Hepatocyte (in vitro differentiated cells): ENCODE data around the gene KCNH3. TPM values are rescaled to one million over a fixed set of nuclear protein-coding genes. Genes with fewer than 3 reads are reported as not detected.

Experiments
- DNase-seq: peaks from one replicate; pipeline ENCODE4 v3.0.0-alpha.2; 2016; ENCODE audit warnings: low spot score
- H2AFZ ChIP-seq: fragments of 200-600 bp; sonication (generic); 2 replicates; pipeline ENCODE4 v1.6.0; 2016; ENCODE audit warnings: antibody characterized with exemption, mild to moderate bottlenecking
- H3K27ac ChIP-seq: fragments of 200-600 bp; sonication (generic); 2 replicates; pipeline ENCODE4 v1.5.1; 2016; ENCODE audit warnings: mild to moderate bottlenecking
- H3K27me3 ChIP-seq: fragments of 200-600 bp; sonication (generic); 2 replicates; pipeline ENCODE4 v1.6.1; 2016
- H3K36me3 ChIP-seq: fragments of 200-600 bp; sonication (generic); replicated peaks from 2 replicates; pipeline ENCODE4 v1.5.1; 2016; ENCODE audit warnings: low read depth; ENCODE audit not compliant: insufficient read depth
- H3K4me1 ChIP-seq: fragments of 200-600 bp; sonication (generic); 2 replicates; pipeline ENCODE4 v1.5.1; 2016; ENCODE audit warnings: mild to moderate bottlenecking, moderate library complexity; ENCODE audit not compliant: insufficient read depth
- H3K4me2 ChIP-seq: fragments of 200-600 bp; sonication (generic); 2 replicates; pipeline ENCODE4 v1.6.0; 2016
- H3K4me3 ChIP-seq: fragments of 200-600 bp; sonication (generic); 2 replicates; pipeline ENCODE4 v1.5.1; 2016; ENCODE audit warnings: mild to moderate bottlenecking
- H3K79me2 ChIP-seq: fragments of 200-600 bp; sonication (generic); 2 replicates; pipeline ENCODE4 v1.6.0; 2017; ENCODE audit warnings: mild to moderate bottlenecking
- H3K9me2 ChIP-seq: fragments of 200-600 bp; sonication (generic); replicated peaks from 2 replicates; pipeline ENCODE4 v1.6.0; 2017; ENCODE audit warnings: mild to moderate bottlenecking; ENCODE audit not compliant: insufficient read depth
- H3K9me3 ChIP-seq: fragments of 200-600 bp; sonication (generic); 2 replicates; pipeline ENCODE4 v1.5.1; 2016; ENCODE audit warnings: low read depth, mild to moderate bottlenecking
- H4K20me1 ChIP-seq: fragments of 200-600 bp; sonication (generic); 2 replicates; pipeline ENCODE4 v1.6.0; 2016; ENCODE audit warnings: mild to moderate bottlenecking; ENCODE audit not compliant: insufficient read depth, poor library complexity, severe bottlenecking
- EZH2 ChIP-seq: fragments of 200-600 bp; sonication (generic); IDR thresholded peaks from 2 replicates; pipeline ENCODE4 v1.6.1; 2016; ENCODE audit warnings: antibody characterized with exemption, mild to moderate bottlenecking, borderline replicate concordance
- EZH2phosphoT487 ChIP-seq: fragments of 200-600 bp; sonication (generic); IDR thresholded peaks from one replicate; pipeline ENCODE4 v1.6.1; 2018; ENCODE audit warnings: antibody characterized with exemption, mild to moderate bottlenecking, low read depth, moderate library complexity; ENCODE audit not compliant: unreplicated experiment, severe bottlenecking
- WGBS: methylation state at CpG from one replicate; pipeline ENCODE4 v1.1.6; 2016; ENCODE audit warnings: low lambda C conversion rate; ENCODE audit errors: missing lambda C conversion rate; 5-methylcytosine and 5-hydroxymethylcytosine counted together
- polyA plus RNA-seq: library from polyadenylated mRNA; unstranded; fragments of >200 nt; fragmentation: Nextera tagmentation; extraction: Ambion mirVana; gene quantifications from 2 replicates; pipeline ENCODE4 v1.2.1, GENCODE V29; 2016
- total RNA-seq: library from RNA; depleted of rRNA; stranded (reverse); fragments of >200 nt; gene quantifications from 2 replicates; pipeline ENCODE4 v1.2.3, GENCODE V29; 2014
- TF ChIP-seq, protein P1 (sequence below): fragments of 200-600 bp; sonication (generic); IDR thresholded peaks from 2 replicates; pipeline ENCODE4 v1.5.1; 2016; ENCODE audit warnings: antibody characterized with exemption, mild to moderate bottlenecking; ENCODE audit not compliant: poor library complexity

KCNH3 gene
- total and polyA plus RNA-seq, 2 experiments from 2014 or later: 0.30 to 1.1 TPM

DNA sequence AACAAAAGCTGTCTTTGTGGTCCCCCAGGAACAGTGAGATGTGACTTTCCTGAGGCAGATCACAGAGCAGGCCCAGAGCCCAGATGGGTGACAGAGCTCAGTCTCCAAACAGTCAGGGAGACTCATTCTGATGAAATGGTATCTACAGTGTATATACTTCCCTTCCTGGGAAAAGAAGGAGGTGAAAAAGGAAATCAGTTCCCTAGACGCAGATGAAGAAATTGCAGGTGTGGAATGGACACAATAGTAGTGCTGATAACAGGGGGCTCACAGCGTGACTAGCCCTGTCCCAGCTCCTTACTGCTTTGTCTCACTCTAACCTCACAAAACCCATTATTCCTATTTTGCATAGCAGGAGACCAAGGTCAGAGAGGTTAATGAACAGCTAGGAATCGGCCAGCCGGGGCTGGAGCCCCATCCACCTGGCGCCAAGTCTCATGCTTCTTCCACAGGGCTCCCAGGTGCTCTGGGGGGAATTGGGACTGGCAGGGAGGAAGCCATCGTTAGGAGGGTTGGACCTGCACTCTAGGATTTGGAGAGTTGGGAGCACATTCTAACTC lies 11.9 kb downstream of the KCNH3 start:
- H4K20me1 ChIP-seq: no peaks in the 10 kb centered on the region
- TF ChIP-seq, protein P1, sequence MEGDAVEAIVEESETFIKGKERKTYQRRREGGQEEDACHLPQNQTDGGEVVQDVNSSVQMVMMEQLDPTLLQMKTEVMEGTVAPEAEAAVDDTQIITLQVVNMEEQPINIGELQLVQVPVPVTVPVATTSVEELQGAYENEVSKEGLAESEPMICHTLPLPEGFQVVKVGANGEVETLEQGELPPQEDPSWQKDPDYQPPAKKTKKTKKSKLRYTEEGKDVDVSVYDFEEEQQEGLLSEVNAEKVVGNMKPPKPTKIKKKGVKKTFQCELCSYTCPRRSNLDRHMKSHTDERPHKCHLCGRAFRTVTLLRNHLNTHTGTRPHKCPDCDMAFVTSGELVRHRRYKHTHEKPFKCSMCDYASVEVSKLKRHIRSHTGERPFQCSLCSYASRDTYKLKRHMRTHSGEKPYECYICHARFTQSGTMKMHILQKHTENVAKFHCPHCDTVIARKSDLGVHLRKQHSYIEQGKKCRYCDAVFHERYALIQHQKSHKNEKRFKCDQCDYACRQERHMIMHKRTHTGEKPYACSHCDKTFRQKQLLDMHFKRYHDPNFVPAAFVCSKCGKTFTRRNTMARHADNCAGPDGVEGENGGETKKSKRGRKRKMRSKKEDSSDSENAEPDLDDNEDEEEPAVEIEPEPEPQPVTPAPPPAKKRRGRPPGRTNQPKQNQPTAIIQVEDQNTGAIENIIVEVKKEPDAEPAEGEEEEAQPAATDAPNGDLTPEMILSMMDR: no peak
- TF ChIP-seq EZH2phosphoT487 (no peak), EZH2 (no peak)
- no peak overlapping the region for H3K4me2 ChIP-seq
- no peak overlapping the region for H3K27ac ChIP-seq
- DNase-seq: no peak
- no peak overlapping the region for H2AFZ ChIP-seq
- H3K36me3 ChIP-seq: no peaks in the 10 kb centered on the region
- H3K9me2 ChIP-seq: no peaks in the 10 kb centered on the region
- H3K4me3 ChIP-seq: no peak overlapping the region
- WGBS: 69% methylated on average over 6 of the region's 6 CpGs
- H3K4me1 ChIP-seq: peaks cover 8% of the 10 kb centered on the region
- H3K79me2 ChIP-seq: no peaks in the 10 kb centered on the region
- H3K27me3 ChIP-seq: peaks cover 22% of the 10 kb centered on the region
- no peaks in the 10 kb centered on the region for H3K9me3 ChIP-seq

DNA sequence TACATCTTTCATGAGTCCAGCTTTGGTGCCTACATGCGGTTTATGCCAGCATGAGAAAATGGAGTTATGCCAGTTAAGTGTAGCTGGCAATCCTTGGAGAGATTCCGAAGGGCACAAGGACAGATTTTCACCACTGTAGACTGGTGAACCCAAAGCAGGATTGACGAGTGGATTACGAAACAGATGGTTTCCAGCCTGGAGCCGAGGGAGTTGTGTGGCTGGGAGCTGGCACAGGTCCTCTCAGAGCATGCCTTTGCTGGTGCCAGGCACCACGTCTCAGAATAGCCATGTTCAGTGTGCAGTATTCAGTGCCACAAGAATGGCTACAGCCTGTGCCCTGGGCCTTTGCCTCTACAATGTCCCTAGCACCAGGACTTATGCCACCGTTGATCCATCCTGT lies 13.2 kb downstream of the KCNH3 start:
- no peaks in the 10 kb centered on the region for H3K9me3 ChIP-seq
- H4K20me1 ChIP-seq: no peaks in the 10 kb centered on the region
- H3K79me2 ChIP-seq: no peaks in the 10 kb centered on the region
- H3K9me2 ChIP-seq: no peaks in the 10 kb centered on the region
- TF ChIP-seq, protein P1: no peak
- TF ChIP-seq EZH2: no peak
- no peak for TF ChIP-seq EZH2phosphoT487
- H2AFZ ChIP-seq: no peak overlapping the region
- DNase-seq: no peak
- H3K4me1 ChIP-seq: peaks cover 8% of the 10 kb centered on the region
- no peak overlapping the region for H3K4me3 ChIP-seq
- no peaks in the 10 kb centered on the region for H3K36me3 ChIP-seq
- 87% methylated on average over 7 of the region's 7 CpGs for WGBS
- peaks cover 11% of the 10 kb centered on the region for H3K27me3 ChIP-seq
- H3K4me2 ChIP-seq: no peak overlapping the region
- H3K27ac ChIP-seq: no peak overlapping the region

DNA sequence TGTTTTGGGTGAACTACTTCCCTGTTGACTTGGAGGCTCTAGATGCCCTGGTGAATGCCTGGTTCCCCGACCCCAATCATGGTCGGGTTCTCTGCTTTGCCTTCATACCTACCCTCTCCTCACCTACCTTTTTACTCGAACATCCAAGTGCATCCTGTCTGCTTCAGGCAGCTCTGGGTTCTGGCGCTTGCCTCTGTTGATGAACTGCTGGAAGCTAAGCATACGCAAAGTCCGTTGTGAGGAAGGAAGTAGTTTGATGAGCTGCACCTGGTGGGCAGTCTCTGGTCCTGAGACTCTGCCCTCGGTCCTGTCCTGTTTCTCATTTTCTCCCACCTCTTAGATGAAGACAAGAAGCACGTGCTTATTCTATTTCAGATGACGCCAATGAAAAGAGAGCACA lies 13.6 kb downstream of the KCNH3 start:
- no peak overlapping the region for H3K4me2 ChIP-seq
- no peaks in the 10 kb centered on the region for H3K9me2 ChIP-seq
- peaks cover 11% of the 10 kb centered on the region for H3K27me3 ChIP-seq
- H4K20me1 ChIP-seq: no peaks in the 10 kb centered on the region
- no peaks in the 10 kb centered on the region for H3K9me3 ChIP-seq
- no peak overlapping the region for H2AFZ ChIP-seq
- DNase-seq: no peak
- no peak overlapping the region for H3K4me3 ChIP-seq
- H3K27ac ChIP-seq: no peak overlapping the region
- 77% methylated on average over 9 of the region's 9 CpGs for WGBS
- H3K4me1 ChIP-seq: peaks cover 8% of the 10 kb centered on the region
- no peaks in the 10 kb centered on the region for H3K79me2 ChIP-seq
- TF ChIP-seq, protein P1: no peak
- no peak for TF ChIP-seq EZH2phosphoT487
- no peak for TF ChIP-seq EZH2
- H3K36me3 ChIP-seq: no peaks in the 10 kb centered on the region

DNA sequence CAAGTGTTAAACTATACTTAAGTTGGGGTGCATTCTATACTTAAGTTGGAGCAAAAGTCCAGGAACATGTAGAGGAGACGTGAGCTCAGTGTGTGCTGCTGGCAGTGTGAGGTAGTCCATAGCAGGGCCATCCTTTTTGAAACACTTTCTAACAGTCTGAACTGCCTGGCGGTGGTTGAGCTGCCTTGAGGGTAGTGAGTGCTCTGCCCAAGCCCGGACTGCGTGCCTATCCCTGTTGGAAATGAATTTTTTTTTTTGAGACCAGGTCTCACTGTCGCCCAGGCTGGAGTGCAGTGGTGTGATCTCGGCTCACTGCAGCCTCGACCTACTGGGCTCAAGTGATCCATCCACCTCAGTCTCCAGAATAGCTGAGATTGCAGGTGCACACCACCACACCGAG lies 14.1 kb downstream of the KCNH3 start:
- H2AFZ ChIP-seq: no peak overlapping the region
- H3K27me3 ChIP-seq: peaks cover 11% of the 10 kb centered on the region
- no peaks in the 10 kb centered on the region for H4K20me1 ChIP-seq
- H3K36me3 ChIP-seq: no peaks in the 10 kb centered on the region
- no peaks in the 10 kb centered on the region for H3K79me2 ChIP-seq
- no peak overlapping the region for H3K4me3 ChIP-seq
- no peak overlapping the region for H3K27ac ChIP-seq
- H3K4me1 ChIP-seq: peaks cover 8% of the 10 kb centered on the region
- DNase-seq: no peak
- H3K4me2 ChIP-seq: no peak overlapping the region
- no peaks in the 10 kb centered on the region for H3K9me3 ChIP-seq
- WGBS: 90% methylated on average over 8 of the region's 8 CpGs
- no peak for TF ChIP-seq EZH2phosphoT487
- TF ChIP-seq, protein P1: no peak
- TF ChIP-seq EZH2: no peak
- no peaks in the 10 kb centered on the region for H3K9me2 ChIP-seq
